ENCODE measurements around the gene IL13RA2. TPM values are rescaled to one million over a fixed set of nuclear protein-coding genes. Genes with fewer than 3 reads are reported as not detected.

Gene IL13RA2
- total and polyA plus RNA-seq, 4 experiments from 2014 or later, result not detected

- no peaks in the 10 kb centered on the region for H3K4me1 ChIP-seq (ENCODE audit: insufficient read depth, low read length)
- Mint-ChIP-seq H3K9me3 (peaks cover 0 to 4% (median 0%) of the 10 kb centered on the region in 8 donors), H3K4me3 (no peak overlapping the region), H3K36me3 (no peaks in the 10 kb centered on the region), H3K27ac (no peak overlapping the region), H3K4me1 (peaks cover 0 to 2% (median 0%) of the 10 kb centered on the region in 4 donors), H3K27me3 (no peaks in the 10 kb centered on the region)
- H3K27ac ChIP-seq (ENCODE audit: low read depth, low read length), result no peak overlapping the region
- CTCF ChIA-PET (ENCODE audit: partially characterized antibody), result no interaction called here
- H3K36me3 ChIP-seq (ENCODE audit: insufficient read depth, low read length), result no peaks in the 10 kb centered on the region
- no peaks in the 10 kb centered on the region for H3K27me3 ChIP-seq (ENCODE audit: insufficient read depth, low read length)
- H3K9me3 ChIP-seq (ENCODE audit: control insufficient read depth in 1 of 2, low read length in 2 of 2), result no peaks in the 10 kb centered on the region
- POLR2A ChIA-PET (ENCODE audit: partially characterized antibody), result no interaction called here
- intact Hi-C loops (cut with micrococcal nuclease), result no loop called here
- DNase-seq, result no peak
- H3K4me3 ChIP-seq (ENCODE audit: low read length in 2 of 2), result no peak overlapping the region
Observed at GRCh38 chrX:115023139-115023538, 5.7 kb upstream of the IL13RA2 start.

GRCh38 chrX:115021121-115021520 is 3.7 kb upstream of the IL13RA2 start:
- Mint-ChIP-seq H3K27me3 (no peaks in the 10 kb centered on the region), H3K9me3 (peaks cover 0 to 4% (median 0%) of the 10 kb centered on the region in 8 donors), H3K4me1 (peaks cover 0 to 2% (median 0%) of the 10 kb centered on the region in 4 donors), H3K27ac (no peak overlapping the region), H3K4me3 (no peak overlapping the region), H3K36me3 (no peaks in the 10 kb centered on the region)
- no peak for DNase-seq
- H3K36me3 ChIP-seq (ENCODE audit: insufficient read depth, low read length), result no peaks in the 10 kb centered on the region
- no peaks in the 10 kb centered on the region for H3K9me3 ChIP-seq (ENCODE audit: control insufficient read depth in 1 of 2, low read length in 2 of 2)
- no peak overlapping the region for H3K27ac ChIP-seq (ENCODE audit: low read depth, low read length)
- intact Hi-C loops (cut with micrococcal nuclease), result no loop called here
- H3K4me3 ChIP-seq (ENCODE audit: low read length in 2 of 2), result no peak overlapping the region
- ChIA-PET CTCF (ENCODE audit: partially characterized antibody) (no interaction called here), POLR2A (ENCODE audit: partially characterized antibody) (no interaction called here)
- no peaks in the 10 kb centered on the region for H3K4me1 ChIP-seq (ENCODE audit: insufficient read depth, low read length)
- no peaks in the 10 kb centered on the region for H3K27me3 ChIP-seq (ENCODE audit: insufficient read depth, low read length)

- ChIA-PET POLR2A (ENCODE audit: partially characterized antibody) (no interaction called here), CTCF (ENCODE audit: partially characterized antibody) (no interaction called here)
- Mint-ChIP-seq H3K27me3 (no peaks in the 10 kb centered on the region), H3K27ac (no peak overlapping the region), H3K4me1 (peaks cover 0 to 2% (median 0%) of the 10 kb centered on the region in 4 donors), H3K4me3 (no peak overlapping the region), H3K36me3 (no peaks in the 10 kb centered on the region), H3K9me3 (peaks cover 0 to 4% (median 0%) of the 10 kb centered on the region in 8 donors)
- Histone ChIP-seq H3K27me3 (ENCODE audit: insufficient read depth, low read length) (no peaks in the 10 kb centered on the region), H3K36me3 (ENCODE audit: insufficient read depth, low read length) (no peaks in the 10 kb centered on the region), H3K27ac (ENCODE audit: low read depth, low read length) (no peak overlapping the region), H3K4me1 (ENCODE audit: insufficient read depth, low read length) (no peaks in the 10 kb centered on the region), H3K9me3 (ENCODE audit: control insufficient read depth in 1 of 2, low read length in 2 of 2) (no peaks in the 10 kb centered on the region), H3K4me3 (ENCODE audit: low read length in 2 of 2) (no peak overlapping the region)
- intact Hi-C loops (cut with micrococcal nuclease), result no loop called here
- no peak for DNase-seq
Observed at GRCh38 chrX:115018944-115019343, 1.5 kb upstream of the IL13RA2 start.

- intact Hi-C loops (cut with micrococcal nuclease), result no loop called here
- H3K27me3 ChIP-seq (ENCODE audit: insufficient read depth, low read length), result no peaks in the 10 kb centered on the region
- H3K36me3 Mint-ChIP-seq, result no peaks in the 10 kb centered on the region
- H3K27ac ChIP-seq (ENCODE audit: low read depth, low read length), result no peak overlapping the region
- ChIA-PET POLR2A (ENCODE audit: partially characterized antibody) (no interaction called here), CTCF (ENCODE audit: partially characterized antibody) (no interaction called here)
- no peaks in the 10 kb centered on the region for H3K27me3 Mint-ChIP-seq
- no peak for DNase-seq
- no peaks in the 10 kb centered on the region for H3K9me3 ChIP-seq (ENCODE audit: control insufficient read depth in 1 of 2, low read length in 2 of 2)
- no peaks in the 10 kb centered on the region for H3K36me3 ChIP-seq (ENCODE audit: insufficient read depth, low read length)
- H3K4me3 Mint-ChIP-seq, result no peak overlapping the region
- H3K27ac Mint-ChIP-seq, result no peak overlapping the region
- H3K4me1 ChIP-seq (ENCODE audit: insufficient read depth, low read length), result no peaks in the 10 kb centered on the region
- H3K9me3 Mint-ChIP-seq, result peaks cover 0 to 4% (median 0%) of the 10 kb centered on the region in 8 donors
- no peak overlapping the region for H3K4me3 ChIP-seq (ENCODE audit: low read length in 2 of 2)
- H3K4me1 Mint-ChIP-seq, result peaks cover 0 to 2% (median 0%) of the 10 kb centered on the region in 4 donors
Observed at GRCh38 chrX:115018040-115018647, 728 bp upstream of the IL13RA2 start.

GRCh38 chrX:115013705-115014104 is 3.7 kb downstream of the IL13RA2 start:
- Mint-ChIP-seq H3K4me1 (peaks cover 0 to 2% (median 0%) of the 10 kb centered on the region in 4 donors), H3K27me3 (no peaks in the 10 kb centered on the region), H3K27ac (no peak overlapping the region), H3K9me3 (peaks cover 0 to 4% (median 0%) of the 10 kb centered on the region in 8 donors), H3K36me3 (no peaks in the 10 kb centered on the region), H3K4me3 (no peak overlapping the region)
- Histone ChIP-seq H3K4me1 (ENCODE audit: insufficient read depth, low read length) (no peaks in the 10 kb centered on the region), H3K9me3 (ENCODE audit: control insufficient read depth in 1 of 2, low read length in 2 of 2) (no peaks in the 10 kb centered on the region), H3K27ac (ENCODE audit: low read depth, low read length) (no peak overlapping the region), H3K4me3 (ENCODE audit: low read length in 2 of 2) (no peak overlapping the region), H3K27me3 (ENCODE audit: insufficient read depth, low read length) (no peaks in the 10 kb centered on the region), H3K36me3 (ENCODE audit: insufficient read depth, low read length) (no peaks in the 10 kb centered on the region)
- DNase-seq, result no peak
- CTCF ChIA-PET (ENCODE audit: partially characterized antibody), result no interaction called here
- intact Hi-C loops (cut with micrococcal nuclease), result no loop called here
- POLR2A ChIA-PET (ENCODE audit: partially characterized antibody), result no interaction called here

- H3K9me3 Mint-ChIP-seq, result no peaks in the 10 kb centered on the region
- H3K36me3 Mint-ChIP-seq, result no peaks in the 10 kb centered on the region
- H3K4me1 Mint-ChIP-seq, result no peaks in the 10 kb centered on the region
- POLR2A ChIA-PET (ENCODE audit: partially characterized antibody), result no interaction called here
- no peak overlapping the region for H3K4me3 Mint-ChIP-seq
- H3K27ac ChIP-seq (ENCODE audit: low read depth, low read length), result no peak overlapping the region
- CTCF ChIA-PET (ENCODE audit: partially characterized antibody), result no interaction called here
- no peaks in the 10 kb centered on the region for H3K27me3 Mint-ChIP-seq
- no peaks in the 10 kb centered on the region for H3K36me3 ChIP-seq (ENCODE audit: insufficient read depth, low read length)
- no peaks in the 10 kb centered on the region for H3K27me3 ChIP-seq (ENCODE audit: insufficient read depth, low read length)
- no peak for DNase-seq
- no peaks in the 10 kb centered on the region for H3K9me3 ChIP-seq (ENCODE audit: control insufficient read depth in 1 of 2, low read length in 2 of 2)
- no peak overlapping the region for H3K27ac Mint-ChIP-seq
- intact Hi-C loops (cut with micrococcal nuclease), result no loop called here
- H3K4me1 ChIP-seq (ENCODE audit: insufficient read depth, low read length), result no peaks in the 10 kb centered on the region
- no peak overlapping the region for H3K4me3 ChIP-seq (ENCODE audit: low read length in 2 of 2)
Observed at GRCh38 chrX:115011428-115011827, 6.0 kb downstream of the IL13RA2 start.

- no peak overlapping the region for H3K4me3 Mint-ChIP-seq
- H3K36me3 Mint-ChIP-seq, result no peaks in the 10 kb centered on the region
- Histone ChIP-seq H3K27ac (ENCODE audit: low read depth, low read length) (no peak overlapping the region), H3K4me1 (ENCODE audit: insufficient read depth, low read length) (no peaks in the 10 kb centered on the region), H3K36me3 (ENCODE audit: insufficient read depth, low read length) (no peaks in the 10 kb centered on the region), H3K4me3 (ENCODE audit: low read length in 2 of 2) (no peak overlapping the region), H3K9me3 (ENCODE audit: control insufficient read depth in 1 of 2, low read length in 2 of 2) (no peaks in the 10 kb centered on the region), H3K27me3 (ENCODE audit: insufficient read depth, low read length) (no peaks in the 10 kb centered on the region)
- POLR2A ChIA-PET (ENCODE audit: partially characterized antibody), result no interaction called here
- H3K27me3 Mint-ChIP-seq, result no peaks in the 10 kb centered on the region
- no peak overlapping the region for H3K27ac Mint-ChIP-seq
- intact Hi-C loops (cut with micrococcal nuclease), result no loop called here
- H3K9me3 Mint-ChIP-seq, result peaks cover 0 to 5% (median 0%) of the 10 kb centered on the region in 8 donors
- H3K4me1 Mint-ChIP-seq, result no peaks in the 10 kb centered on the region
- CTCF ChIA-PET (ENCODE audit: partially characterized antibody), result no interaction called here
- no peak for DNase-seq
Observed at GRCh38 chrX:114999906-115000305, 17.5 kb downstream of the IL13RA2 start.

GRCh38 chrX:114997779-114998178 is 19.6 kb downstream of the IL13RA2 start:
- no peak overlapping the region for H3K27ac ChIP-seq (ENCODE audit: low read depth, low read length)
- H3K4me1 ChIP-seq (ENCODE audit: insufficient read depth, low read length), result no peaks in the 10 kb centered on the region
- peaks cover 0 to 5% (median 0%) of the 10 kb centered on the region in 8 donors for H3K9me3 Mint-ChIP-seq
- H3K27me3 Mint-ChIP-seq, result no peaks in the 10 kb centered on the region
- H3K27ac Mint-ChIP-seq, result no peak overlapping the region
- no peak for DNase-seq
- ChIA-PET CTCF (ENCODE audit: partially characterized antibody) (no interaction called here), POLR2A (ENCODE audit: partially characterized antibody) (no interaction called here)
- H3K4me1 Mint-ChIP-seq, result no peaks in the 10 kb centered on the region
- H3K36me3 Mint-ChIP-seq, result no peaks in the 10 kb centered on the region
- H3K9me3 ChIP-seq (ENCODE audit: control insufficient read depth in 1 of 2, low read length in 2 of 2), result no peaks in the 10 kb centered on the region
- no peak overlapping the region for H3K4me3 Mint-ChIP-seq
- intact Hi-C loops (cut with micrococcal nuclease), result no loop called here
- no peaks in the 10 kb centered on the region for H3K36me3 ChIP-seq (ENCODE audit: insufficient read depth, low read length)
- no peak overlapping the region for H3K4me3 ChIP-seq (ENCODE audit: low read length in 2 of 2)
- no peaks in the 10 kb centered on the region for H3K27me3 ChIP-seq (ENCODE audit: insufficient read depth, low read length)

All from CD4-positive, alpha-beta memory T cell (primary cell).